ENCODE data around the gene SMPDL3B.

Gene SMPDL3B, protein sequence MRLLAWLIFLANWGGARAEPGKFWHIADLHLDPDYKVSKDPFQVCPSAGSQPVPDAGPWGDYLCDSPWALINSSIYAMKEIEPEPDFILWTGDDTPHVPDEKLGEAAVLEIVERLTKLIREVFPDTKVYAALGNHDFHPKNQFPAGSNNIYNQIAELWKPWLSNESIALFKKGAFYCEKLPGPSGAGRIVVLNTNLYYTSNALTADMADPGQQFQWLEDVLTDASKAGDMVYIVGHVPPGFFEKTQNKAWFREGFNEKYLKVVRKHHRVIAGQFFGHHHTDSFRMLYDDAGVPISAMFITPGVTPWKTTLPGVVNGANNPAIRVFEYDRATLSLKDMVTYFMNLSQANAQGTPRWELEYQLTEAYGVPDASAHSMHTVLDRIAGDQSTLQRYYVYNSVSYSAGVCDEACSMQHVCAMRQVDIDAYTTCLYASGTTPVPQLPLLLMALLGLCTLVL

DNA sequence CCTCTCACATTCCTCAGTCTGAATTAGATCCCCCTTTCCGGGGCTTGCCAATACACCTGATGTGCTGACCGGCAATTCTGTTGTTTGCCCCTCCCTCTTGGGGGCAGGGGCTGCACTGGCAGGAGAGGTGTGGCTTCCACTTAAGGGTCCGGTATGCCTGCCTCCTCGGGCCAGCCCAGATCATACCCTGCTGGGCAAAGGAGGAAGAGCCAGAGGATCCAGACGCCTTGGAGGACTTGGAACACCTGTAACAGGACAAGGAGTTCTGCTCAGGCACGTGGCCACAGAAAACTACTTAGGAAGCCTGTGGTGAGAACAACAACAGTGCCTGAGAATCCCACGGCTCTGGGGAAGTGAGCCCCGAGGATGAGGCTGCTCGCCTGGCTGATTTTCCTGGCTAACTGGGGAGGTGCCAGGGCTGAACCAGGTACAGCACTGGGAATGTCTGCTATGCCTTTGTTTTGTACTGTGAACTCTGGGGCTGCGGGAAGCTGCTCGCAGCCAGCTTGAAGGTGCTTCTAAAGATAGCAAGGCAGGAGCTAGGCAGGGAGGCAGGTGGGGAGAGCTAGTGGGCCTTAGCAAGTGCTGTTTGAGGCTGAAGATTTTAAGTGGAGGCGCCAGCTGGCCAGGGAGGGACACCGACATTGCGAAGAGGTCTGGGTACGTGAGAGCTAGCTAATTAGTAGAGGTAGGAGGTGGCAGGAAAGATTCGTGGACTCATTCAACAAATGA lies at the start of gene SMPDL3B:
SMPDL3B (plus strand) TSS at position 183 of the 732 bp plus-strand sequence; CDS start at position 367, 184 bp downstream.
- DNase-seq, result no peak

DNA sequence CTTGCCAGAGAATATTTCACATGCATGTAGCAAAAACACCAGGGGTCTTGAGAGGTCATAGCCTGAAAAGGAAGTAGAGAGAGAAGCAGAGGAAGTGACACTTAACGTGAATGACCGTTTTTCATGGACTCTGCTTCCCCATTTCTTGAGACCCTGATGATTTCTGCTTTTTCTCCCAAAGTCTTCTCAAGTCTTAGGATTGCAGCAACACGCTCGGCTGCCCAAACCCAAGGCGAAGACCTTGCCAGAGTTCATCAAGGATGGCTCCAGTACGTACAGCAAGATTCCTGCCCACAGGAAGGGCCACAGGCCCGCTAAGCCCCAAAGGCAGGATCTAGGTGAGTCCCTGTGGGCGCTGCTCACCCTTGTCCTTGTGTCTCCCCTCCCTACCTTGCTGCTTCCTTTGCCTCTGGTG lies 49.7 kb upstream of the SMPDL3B start:
- DNase-seq, result no peak

DNA sequence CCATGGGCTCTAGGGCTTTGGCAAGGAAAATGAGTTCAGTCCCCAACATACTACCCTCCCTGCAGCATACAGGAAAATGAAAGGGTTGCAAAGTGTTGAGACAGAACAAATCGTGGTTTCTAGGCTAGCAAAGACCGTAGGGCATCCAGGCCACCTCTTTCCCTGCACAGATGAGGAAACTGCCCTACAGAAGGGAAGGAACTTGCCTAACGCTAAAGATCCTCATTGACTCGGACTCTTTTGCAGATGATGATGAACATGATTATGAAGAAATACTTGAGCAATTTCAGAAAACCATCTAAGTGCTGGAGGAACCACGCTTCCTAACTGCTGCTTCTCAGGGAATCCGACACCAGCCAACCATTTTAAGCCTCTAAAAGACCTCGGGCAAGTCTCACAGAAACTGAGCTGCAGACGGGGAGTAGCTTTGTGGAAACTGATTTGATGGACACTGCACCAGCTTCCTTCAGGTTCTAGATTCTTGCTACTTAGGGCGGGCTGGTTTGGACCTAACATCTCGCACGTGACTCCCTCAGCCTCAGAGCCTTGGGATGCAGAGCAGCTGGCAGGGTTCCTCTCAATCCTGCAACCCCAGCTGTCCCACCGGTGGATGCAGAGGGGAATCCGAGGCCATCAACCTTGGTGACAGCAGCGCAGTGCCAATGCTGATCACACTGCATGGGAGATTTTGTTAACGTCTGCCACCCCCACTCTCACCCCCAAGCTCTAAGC lies 49.0 kb upstream of the SMPDL3B start:
- DNase-seq, result no peak

DNA sequence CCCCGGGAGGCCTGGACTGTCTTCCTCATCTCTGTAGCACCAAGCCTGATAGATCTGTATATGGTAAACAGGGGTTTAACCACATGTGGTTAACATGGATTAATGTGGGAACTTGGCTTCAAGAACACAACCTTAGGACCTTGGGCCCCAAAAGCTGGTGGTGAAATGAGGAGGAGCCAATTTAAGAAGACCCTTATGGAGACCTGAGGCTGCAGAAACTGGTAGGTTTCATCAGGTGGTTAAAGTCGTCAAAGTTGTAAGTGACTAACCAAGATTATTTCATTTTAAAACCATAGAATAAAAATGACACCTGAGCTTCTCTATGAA lies 48.5 kb upstream of the SMPDL3B start:
- DNase-seq, result no peak

DNA sequence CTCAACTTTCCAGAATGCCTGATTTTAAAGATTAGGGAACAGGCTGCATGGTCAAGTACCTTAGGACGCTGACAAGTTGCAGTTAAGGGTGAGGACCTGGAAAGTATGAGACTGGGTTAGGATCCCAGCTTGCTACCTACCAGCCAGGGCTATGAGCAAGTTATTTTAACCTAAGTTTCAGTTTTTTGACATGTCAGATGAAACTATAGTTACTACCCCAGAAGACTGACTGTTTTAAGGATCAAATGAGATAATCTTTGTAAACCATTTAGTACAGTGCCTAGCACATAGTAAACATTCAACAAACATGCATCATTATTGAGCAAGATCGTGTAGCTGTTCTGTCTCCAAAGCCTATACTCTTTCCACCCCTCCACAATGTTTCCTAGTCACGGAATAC lies 48.1 kb upstream of the SMPDL3B start:
- DNase-seq, result no peak

DNA sequence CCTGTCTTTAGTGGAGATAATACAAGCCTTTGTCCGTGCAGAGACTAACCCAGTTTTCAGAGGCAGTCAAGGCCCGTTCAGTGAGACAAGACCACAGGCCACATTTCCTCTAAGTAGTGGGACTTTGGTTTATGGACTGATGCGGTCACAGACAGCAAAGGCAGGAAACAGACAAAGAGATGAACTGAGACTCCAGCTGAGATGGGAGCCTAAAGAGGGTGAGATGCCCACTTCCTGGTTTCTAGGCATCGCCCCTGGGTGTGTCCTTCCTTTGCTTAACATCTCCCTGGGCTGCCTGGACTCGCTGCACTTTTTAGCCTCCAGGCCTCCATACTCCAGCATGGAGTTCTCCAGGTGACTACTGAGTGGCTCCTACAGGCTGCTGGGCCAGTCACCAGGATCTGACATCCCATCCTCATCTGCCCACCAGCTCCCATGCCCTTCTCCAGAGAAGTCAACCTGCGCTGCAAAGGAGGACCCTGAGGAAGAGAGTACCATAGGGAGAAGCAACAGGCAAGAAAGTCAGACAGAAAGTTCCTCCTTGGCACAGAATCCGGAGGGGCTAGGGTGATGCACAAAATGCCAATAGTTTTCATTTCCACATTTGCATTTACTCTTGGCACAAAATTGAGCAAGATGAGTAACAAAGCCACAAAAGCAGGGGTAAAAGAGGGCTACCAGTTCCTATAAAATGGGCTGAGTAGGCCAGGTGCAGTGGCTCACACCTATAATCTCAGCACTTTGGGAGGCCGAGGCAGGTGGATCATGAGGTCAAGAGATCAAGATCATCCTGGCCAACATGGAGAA lies 47.4 kb upstream of the SMPDL3B start:
- DNase-seq, result no peak

DNA sequence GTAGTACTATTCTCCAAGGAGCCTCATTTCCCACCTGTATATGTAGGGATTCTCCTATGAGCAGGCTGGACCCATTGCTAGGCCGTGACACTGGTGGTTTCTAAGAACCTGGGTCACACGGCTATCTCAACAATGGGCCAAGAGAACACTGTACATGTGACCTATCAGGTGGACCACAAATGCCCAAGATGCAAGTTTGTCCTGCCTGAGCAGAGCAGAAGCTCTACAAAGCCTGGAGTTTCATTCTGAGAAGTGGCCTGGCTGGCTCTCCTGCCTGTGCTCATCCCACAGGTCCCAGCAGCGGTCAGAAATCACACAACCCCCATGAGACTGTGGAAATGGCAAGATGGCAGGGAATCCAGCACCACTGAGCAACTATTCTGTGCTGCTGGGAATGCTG lies 45.3 kb upstream of the SMPDL3B start:
- no peak for DNase-seq

DNA sequence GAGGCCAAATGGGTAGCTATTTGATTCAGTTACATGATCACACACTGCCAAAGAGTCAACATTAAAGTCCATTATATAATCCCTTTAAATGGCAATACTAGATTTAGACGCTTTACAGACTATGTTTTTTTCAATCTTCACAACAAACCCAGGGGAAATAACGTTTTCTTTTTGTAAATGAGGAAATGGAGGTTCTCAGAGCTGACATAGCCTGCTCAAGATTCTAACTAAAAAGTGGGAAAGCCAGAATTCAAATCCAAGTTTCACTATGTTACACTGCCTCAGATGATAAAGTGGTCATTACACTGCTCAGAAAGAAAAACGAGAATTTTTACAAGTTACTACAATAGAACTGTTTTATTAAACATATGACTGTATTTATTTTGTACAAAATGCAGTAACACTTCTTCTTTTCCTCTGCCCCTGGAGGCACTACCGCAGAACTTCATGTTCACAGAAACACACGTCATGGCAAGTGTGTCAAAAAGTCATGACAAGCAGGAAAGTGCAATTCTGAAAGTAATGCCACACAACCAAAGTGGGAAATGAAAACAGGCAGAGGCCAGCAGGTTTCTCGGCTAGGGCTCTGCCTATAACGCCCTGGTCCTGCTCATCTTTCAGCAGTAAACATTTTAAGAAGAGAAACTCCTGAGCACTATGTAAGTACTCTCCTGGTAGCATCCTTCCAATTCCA lies 43.5 kb upstream of the SMPDL3B start:
- DNase-seq, result no peak

DNA sequence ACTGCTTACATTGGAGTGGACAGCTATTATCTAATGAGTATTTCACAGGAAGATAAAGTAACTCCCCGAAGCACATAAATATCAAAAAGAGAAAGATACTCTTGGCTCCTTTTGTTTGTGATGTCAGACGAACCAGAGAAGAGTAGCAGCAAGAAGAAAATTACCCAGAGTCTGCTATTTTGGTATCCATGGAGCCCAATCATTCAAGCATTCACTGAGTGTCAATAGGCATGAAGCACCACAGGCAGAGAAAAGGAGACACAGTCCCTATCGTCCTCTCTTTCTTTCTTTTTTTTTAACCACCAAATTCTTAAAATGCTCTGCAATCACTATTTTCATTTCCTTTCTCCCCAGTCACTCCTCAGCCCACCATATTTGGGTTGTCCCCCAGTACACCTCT lies 40.3 kb upstream of the SMPDL3B start:
- DNase-seq, result no peak

DNA sequence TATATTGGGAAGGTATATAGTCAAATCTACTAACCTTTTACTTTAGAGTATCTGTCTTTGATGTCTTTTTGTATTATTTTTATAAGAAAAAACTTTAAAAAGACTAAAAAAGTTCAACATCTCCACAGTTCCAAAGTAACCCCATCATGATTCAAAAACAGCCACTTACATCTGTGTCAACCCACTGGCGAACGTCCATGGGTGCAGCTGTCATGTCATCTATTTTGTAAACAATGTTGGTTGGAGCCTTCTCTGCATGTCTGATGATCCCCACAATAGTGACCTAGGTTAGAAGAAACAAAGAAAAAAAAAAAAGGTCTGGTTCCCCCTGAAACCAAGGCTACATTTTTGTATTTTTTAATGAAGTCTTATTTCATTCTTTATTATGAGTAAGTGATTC lies 28.0 kb upstream of the SMPDL3B start:
- no peak for DNase-seq

DNA sequence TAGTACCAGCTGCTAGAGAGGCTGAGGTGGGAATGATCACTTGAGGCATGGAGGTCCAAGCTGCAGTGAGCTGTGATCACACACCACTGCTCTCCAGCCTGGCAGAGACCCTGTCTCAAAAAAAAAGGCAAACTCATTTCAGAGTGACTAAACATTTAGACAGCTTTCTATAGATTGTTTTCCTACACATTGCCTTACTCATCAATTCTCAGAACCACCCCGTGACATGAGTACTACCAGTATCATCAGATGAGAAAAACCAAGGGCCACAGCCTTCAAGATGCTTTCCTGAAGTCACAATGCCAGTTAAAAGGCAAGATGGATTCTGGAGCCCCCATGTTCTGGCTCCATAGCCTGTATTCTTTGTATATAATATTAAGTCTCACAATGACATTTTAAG lies 22.4 kb upstream of the SMPDL3B start:
- DNase-seq, result no peak

DNA sequence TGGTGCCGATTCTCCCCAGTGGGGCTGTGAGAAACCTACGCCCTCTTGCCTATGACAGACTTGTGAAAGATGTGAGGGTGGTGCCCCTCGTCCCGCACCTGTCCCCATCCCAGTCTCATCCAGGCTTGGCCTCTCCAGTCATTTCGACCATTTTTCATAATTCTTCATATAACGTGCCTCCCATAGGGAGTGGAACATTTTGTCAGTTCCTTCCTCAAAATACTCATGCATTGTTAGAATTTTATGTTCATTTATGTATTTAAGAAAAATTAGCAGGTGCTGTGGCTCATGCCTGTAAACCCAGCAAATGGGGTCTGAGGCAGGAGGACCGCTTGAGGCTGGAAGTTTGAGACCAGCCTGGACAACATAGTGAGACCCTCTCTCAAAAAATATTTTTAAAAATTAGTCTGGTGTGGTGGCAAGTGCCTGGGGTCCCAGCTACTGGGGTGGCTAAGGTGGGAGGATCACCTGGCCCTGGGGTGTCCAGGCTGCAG lies 19.7 kb upstream of the SMPDL3B start:
- no peak for DNase-seq

DNA sequence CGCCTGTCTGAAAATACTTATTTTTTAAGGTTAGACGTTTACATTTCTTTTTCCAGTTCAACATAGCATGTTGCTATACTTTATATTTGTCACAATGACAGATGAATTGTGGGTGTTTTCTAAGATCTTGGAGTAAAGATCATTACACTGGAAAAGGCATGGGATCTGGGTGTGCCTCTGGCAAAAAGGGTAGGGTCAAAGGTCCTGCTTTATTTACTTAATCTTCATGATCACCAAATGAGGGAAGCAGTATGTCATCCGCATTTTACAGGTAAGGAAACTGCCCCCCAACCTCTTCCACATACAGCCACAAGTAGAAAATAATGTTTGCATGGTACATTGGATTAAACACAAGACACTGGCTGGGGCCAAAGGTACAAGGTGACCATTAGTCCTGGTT lies 12.5 kb upstream of the SMPDL3B start:
- no peak for DNase-seq

DNA sequence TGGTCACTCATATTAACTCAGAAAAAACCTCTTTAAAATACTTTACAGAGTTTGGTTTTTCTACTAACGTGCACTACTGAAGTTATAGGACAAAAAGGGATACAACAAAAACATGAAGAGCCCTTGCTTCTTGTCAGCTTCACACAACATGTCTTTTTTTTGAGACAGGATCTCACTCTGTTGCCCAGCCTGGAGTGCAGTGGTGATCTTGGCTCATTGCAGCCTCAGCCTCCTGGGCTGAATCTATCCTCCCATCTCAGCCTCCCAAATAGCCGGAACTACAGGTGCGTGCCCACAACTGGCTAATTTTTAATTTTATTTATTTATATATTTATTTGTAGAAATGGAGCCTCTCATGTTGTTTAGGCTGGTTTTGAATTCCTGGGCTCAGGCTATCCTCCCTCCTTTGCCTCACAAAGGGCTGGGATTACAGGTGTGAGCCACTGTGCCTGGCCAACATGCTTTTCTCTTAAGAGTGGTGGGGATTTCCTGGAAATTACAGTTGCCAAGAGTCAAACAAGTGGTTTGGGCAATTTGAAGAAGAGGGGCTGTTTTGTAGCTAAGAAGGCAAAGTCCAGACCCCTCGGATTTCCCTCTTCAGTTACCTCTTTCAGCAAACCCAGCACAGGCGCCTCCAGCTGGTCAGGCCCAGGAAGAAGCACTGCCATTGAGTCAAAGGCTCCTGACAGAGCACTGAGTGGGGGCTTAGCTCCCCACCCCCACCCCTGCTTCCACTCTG lies 6.4 kb upstream of the SMPDL3B start:
- DNase-seq, result no peak

DNA sequence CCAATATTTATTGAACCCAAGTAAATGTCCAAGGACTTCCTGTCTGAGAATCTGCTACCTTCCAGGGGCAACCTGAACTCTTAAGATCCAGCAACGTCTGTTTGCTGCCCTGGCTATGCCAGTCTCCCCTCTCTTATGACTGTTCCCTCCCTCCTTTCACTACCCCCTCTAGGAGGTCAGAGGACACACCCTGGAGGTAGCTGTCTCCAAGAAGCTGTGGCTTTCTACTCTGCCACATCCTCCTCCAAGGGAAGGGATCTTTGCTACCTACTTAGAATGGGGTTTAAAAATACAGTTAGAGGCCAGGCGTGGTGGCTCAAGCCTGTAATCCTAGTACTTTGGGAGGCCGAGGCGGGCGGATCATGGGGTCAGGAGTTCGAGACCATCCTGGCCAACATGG lies 3.6 kb upstream of the SMPDL3B start:
- DNase-seq, result no peak

DNA sequence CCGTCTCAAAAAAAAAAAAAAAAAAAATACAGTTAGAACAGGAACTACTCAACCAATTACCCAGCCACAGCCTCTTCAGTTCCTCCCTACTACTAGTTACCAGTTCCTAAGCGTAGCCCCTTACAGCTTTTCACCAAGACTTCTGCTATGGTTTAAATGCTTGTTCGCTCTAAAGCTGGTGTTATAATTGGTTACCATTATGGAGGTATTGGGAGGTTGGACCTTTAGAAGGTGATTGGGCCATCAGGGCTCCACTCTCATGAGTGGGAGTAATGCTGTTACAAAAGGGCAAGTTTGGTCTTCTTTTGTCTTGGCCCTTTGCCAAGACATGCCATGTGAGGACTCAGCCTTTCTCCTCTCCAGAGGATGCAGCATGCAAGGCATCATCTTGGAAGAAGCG lies 3.0 kb upstream of the SMPDL3B start:
- no peak for DNase-seq

DNA sequence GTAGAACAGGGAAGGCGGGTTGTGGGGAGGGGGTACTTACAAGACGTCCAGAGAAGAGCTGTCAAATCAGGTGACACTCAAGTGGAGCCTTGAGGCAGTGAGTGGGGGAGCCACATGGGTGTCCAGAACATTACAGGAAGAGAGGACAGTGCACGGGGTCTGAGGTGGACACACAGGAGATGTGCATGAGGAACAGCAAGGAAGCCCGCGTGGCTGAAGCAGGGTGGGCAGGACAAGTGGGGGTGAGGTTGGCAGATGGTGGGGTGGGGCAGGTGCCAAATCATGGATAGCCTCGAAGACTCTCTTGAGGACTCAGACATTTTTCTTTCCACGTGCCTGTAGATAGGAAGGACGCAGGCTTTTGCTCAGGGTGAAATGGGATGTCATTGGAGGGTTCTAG lies 921 bp downstream of the SMPDL3B start:
- DNase-seq, result no peak

DNA sequence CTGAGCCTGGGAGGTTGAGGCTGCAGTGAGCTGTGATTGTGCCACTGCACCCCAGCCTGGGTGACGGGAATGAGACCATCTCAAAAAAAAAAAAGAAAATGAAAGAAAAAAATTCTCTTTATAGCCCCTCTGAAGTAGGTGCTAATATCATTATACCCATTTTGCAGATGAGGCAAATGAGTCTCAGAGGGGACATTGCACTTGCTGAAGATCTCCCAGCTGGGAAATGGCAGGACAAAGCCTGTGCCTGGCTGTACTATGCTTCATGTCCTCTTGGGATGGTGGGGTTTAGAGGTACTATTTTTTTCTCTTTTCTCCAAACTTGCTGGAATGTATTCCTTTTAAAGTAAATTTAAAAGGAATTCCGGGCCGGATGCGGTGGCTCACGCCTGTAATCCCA lies 1.6 kb downstream of the SMPDL3B start:
- no peak for DNase-seq

DNA sequence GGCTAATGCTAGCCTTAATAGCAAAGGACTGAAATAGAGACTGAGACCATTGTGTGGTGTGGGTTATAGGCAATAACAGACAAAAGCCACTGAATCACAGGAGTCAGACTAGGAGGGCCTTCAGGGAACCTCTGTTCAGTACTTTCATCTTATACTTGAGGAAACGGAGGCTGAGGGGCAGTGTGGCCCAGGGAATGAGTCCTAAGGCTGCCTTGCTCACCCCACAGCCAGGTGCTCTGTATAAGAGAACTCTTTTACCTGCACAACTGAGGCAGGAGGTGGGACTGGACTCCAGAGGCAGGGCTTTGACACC lies 2.7 kb downstream of the SMPDL3B start:
- DNase-seq, result no peak

DNA sequence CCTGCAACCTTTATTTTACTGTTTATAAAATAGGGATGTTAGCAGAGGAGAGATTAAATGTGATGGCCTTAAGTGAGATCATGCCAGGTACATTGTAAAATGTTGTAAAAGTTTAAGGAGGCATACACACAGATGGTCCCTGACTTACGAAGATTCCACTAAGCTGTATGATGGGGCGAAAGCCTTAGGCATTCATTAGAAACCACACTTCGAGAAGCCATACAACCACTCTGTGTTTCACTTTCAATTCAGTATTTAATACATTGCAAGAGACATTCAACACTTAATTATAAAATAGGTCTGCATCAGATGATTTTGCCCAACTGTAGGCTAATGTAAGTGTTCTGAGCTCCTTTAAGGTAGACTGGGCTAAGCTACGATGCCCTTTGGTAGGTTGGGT lies 3.7 kb downstream of the SMPDL3B start:
- no peak for DNase-seq

DNA sequence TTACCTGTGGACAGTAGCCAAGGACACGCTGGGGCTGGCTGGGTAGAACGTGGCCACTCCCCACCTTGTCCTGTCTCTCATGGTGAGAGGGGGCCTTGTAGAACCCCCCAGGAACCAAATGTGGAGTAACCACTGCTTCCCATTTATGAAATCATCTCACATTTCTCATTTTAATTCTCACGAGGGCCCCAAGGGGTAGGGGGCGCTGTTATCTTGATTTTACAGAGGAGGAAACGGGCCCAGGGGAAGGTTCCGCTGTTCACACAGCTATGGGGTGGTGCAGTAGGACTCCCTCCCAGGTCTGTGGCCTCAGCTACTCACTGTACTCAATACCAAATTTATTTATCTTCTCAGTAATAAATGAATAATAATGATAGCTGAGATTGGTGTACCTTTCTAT lies 5.5 kb downstream of the SMPDL3B start:
- DNase-seq, result peak; percentile 38
